ENCODE results near the gene IRF4.

DNA sequence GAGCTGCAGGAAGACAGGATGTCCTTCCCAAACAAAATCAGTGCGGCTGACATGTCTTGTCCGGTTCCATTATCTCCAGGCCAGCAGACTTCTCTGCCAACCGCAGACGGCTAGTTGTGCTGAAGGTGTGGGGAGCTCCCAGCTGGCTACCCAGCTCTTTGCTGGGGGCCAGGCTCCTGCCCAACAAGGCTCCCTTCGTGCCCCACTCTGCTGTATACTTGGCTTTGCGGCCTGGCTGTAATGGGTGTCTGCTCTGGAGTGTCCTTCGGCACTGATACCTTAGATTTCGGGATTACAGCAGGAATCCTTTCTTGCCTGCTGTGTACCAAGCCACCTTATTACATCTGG, 48.7 kb upstream of the IRF4 start:
- TF ChIP-seq, protein P1, sequence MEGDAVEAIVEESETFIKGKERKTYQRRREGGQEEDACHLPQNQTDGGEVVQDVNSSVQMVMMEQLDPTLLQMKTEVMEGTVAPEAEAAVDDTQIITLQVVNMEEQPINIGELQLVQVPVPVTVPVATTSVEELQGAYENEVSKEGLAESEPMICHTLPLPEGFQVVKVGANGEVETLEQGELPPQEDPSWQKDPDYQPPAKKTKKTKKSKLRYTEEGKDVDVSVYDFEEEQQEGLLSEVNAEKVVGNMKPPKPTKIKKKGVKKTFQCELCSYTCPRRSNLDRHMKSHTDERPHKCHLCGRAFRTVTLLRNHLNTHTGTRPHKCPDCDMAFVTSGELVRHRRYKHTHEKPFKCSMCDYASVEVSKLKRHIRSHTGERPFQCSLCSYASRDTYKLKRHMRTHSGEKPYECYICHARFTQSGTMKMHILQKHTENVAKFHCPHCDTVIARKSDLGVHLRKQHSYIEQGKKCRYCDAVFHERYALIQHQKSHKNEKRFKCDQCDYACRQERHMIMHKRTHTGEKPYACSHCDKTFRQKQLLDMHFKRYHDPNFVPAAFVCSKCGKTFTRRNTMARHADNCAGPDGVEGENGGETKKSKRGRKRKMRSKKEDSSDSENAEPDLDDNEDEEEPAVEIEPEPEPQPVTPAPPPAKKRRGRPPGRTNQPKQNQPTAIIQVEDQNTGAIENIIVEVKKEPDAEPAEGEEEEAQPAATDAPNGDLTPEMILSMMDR (IDR thresholded peaks at IDR 0.05; ENCODE audit: extremely low read depth in 1 of 2, insufficient read depth in 1 of 2, low read depth in 1 of 2, low read length in 2 of 2), result no peak
- TF ChIP-seq EZH2 (IDR thresholded peaks at IDR 0.05; ENCODE audit: borderline replicate concordance, low read depth, low read length, severe bottlenecking), result no peak
- TF ChIP-seq POLR2AphosphoS5 (IDR thresholded peaks at IDR 0.05; ENCODE audit: insufficient read depth, low read depth, low read length), result no peak
